Esophagus muscularis mucosa (tissue), 4 donors: ENCODE results near the gene KRT80. TPM values are rescaled to one million over a fixed set of nuclear protein-coding genes. Genes with fewer than 3 reads are reported as not detected.

Experiments used
- DNase-seq: peaks from one replicate; pipeline ENCODE4 v3.0.0-alpha.2; 2017; ENCODE audit errors: extremely low spot score
- H3K27ac ChIP-seq, 4 donors: fragments of 200-600 bp; sonication (generic); replicated peaks in 1 of 4; 1 replicate in 3 of 4; 2 replicates in 1 of 4; pipeline ENCODE4 v1.5.1; 2016 to 2019; ENCODE audit warnings: mild to moderate bottlenecking in 1 of 4
- H3K27me3 ChIP-seq, 4 donors: fragments of 200-600 bp; sonication (generic); one replicate each; pipeline versions ENCODE4 v1.5.1 to v1.6.0; 2016 to 2019
- H3K36me3 ChIP-seq, 4 donors: fragments of 200-600 bp; sonication (generic); one replicate each; pipeline ENCODE4 v1.5.1; 2016 to 2019
- H3K4me1 ChIP-seq, 4 donors: fragments of 200-600 bp; sonication (generic); one replicate each; pipeline ENCODE4 v1.5.1; 2016 to 2019
- H3K4me3 ChIP-seq, 4 donors: fragments of 200-600 bp; sonication (generic); 1 replicate in 2 of 4; 2 replicates in 2 of 4; pipeline ENCODE4 v1.5.1; 2016 to 2019; ENCODE audit warnings: mild to moderate bottlenecking in 4 of 4, moderate library complexity in 1 of 4
- H3K9me3 ChIP-seq, 4 donors: fragments of 200-600 bp; sonication (generic); 1 replicate in 3 of 4; 2 replicates in 1 of 4; pipeline ENCODE4 v1.5.1; 2016 to 2019
- EP300 ChIP-seq: sonication (generic); formaldehyde crosslinking; IDR thresholded peaks from one replicate; pipeline ENCODE4 v1.6.1; 2017; ENCODE audit warnings: antibody characterized with exemption
- POLR2A ChIP-seq: fragments of 450-650 bp; IDR thresholded peaks from one replicate; pipeline ENCODE4 v1.6.1; 2017; ENCODE audit warnings: antibody characterized with exemption, moderate library complexity, mild to moderate bottlenecking, low read depth
- POLR2AphosphoS5 ChIP-seq, 2 donors: sonication (generic); formaldehyde crosslinking; IDR thresholded peaks; one replicate each; pipeline ENCODE4 v1.6.1; 2017; ENCODE audit warnings: antibody characterized with exemption in 2 of 2
- WGBS: methylation state at CpG from one replicate; pipeline ENCODE4 v1.1.5; 2018; 5-methylcytosine and 5-hydroxymethylcytosine counted together
- intact Hi-C: fragments of 100-400 bp; cut with DNase I; formaldehyde crosslinking; loops from one replicate; pipeline ENCODE4 v1.15.1; 2023
- total RNA-seq, 4 donors: library from RNA; depleted of rRNA; stranded (reverse); fragments of >200 nt; gene quantifications; one replicate each; pipeline versions ENCODE4 v1.1.0 to v1.2.1, GENCODE V29; 2016
- TF ChIP-seq, protein P1 (sequence below), 3 experiments: fragments of 200-600 bp in 2 of 3; fragments of 450-650 bp in 1 of 3; sonication (generic) in 2 of 3; IDR thresholded peaks; one replicate each; pipeline ENCODE4 v1.5.1; 2017 to 2019; ENCODE audit warnings: antibody characterized with exemption in 3 of 3, mild to moderate bottlenecking in 2 of 3, moderate library complexity in 1 of 3

Gene KRT80
- total RNA-seq, 4 donors from 2014 or later: 0.11 TPM; not detected in 3

DNA sequence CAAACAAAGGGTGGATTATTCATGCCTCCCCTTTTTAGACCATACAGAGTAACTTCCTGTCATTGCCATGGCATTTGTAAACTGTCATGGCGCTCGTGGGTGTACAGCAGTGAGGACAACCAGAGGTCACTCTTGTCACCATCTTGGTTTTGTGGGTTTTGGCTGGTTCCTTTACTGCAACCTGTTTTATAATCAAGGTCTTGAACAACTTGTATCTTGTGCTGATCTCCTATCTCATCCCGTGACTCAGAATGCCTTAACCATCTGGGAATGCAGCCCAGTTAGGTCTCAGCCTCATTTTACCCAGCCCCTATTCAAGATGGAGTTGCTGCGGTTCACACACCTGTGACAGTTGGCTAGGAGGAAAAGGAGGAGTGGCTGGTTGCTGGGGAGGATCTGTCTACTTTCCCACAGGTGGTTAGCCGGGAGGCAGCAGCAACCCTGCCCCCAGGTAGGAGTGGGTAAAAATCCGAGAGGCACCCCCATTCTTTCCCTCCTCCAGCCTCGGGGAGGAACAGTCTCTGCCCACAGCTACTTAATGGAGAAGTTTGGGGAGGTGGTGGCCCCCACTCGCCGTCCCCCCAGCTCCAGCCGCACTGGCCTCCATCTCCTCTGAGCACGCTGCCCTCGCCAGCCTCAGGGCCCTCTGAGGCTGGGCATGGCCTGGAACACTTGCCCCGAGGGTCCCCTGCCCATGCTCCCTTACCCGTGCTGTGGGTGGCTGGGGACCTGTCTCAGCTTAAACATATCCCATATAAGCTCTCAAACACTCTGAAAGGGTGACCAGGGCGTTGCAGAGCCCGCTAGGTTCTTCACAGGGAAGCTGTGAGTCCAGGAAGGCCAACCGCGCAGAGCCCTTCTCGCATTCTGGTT lies 70.6 kb downstream of the KRT80 start:
- no peaks in the 10 kb centered on the region for H3K9me3 ChIP-seq
- intact Hi-C loops: loop anchor here (5.0 kb wide), 1 partner anchor 124 kb away; no protein-coding TSS in a partner anchor
- TF ChIP-seq POLR2A (no peak), EP300 (no peak), POLR2AphosphoS5 (IDR thresholded peaks at IDR 0.05) (no peak)
- TF ChIP-seq, protein P1, sequence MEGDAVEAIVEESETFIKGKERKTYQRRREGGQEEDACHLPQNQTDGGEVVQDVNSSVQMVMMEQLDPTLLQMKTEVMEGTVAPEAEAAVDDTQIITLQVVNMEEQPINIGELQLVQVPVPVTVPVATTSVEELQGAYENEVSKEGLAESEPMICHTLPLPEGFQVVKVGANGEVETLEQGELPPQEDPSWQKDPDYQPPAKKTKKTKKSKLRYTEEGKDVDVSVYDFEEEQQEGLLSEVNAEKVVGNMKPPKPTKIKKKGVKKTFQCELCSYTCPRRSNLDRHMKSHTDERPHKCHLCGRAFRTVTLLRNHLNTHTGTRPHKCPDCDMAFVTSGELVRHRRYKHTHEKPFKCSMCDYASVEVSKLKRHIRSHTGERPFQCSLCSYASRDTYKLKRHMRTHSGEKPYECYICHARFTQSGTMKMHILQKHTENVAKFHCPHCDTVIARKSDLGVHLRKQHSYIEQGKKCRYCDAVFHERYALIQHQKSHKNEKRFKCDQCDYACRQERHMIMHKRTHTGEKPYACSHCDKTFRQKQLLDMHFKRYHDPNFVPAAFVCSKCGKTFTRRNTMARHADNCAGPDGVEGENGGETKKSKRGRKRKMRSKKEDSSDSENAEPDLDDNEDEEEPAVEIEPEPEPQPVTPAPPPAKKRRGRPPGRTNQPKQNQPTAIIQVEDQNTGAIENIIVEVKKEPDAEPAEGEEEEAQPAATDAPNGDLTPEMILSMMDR (IDR thresholded peaks at IDR 0.05): no peak

DNA sequence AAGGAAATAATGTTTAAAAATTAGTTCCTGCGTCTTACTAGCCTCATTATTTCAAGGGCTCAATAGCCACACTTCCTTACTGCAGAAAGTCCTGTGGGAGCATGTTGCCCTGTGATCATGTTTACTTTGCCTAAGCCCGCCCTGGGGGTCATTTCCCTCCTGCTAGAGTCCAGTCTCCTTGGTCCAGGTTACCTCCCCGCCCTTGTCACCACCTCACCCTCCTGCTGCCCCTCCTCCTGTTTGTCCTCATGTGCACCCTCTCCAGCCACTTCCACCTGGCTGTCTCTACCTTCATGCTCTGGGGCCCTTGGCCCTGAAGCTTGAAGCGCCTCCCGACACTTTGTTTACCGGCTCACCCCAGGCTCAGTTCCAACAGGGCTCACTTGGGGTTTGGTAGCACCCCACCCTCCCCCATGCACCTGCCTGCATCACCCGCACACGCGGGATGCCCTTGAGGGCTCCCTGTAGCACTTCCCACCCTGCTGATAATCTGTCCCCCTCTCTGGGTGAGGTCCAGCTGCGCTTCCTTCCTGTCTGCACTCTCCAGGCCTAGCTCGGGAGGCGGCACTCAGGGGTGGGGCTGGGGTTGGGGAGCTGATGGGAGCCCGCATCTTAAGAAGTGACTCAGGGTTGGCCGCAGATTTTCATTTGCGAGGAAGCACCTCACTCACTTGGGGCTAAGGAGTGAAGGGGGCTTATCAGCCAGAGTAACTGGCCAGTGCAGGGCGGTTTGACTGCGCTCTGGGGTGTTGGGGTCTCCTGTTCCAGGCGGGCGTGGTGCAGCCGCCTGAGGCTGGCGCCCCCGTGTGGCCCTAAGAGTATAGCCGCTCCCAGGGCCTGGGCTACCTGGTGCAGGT lies 72.2 kb downstream of the KRT80 start:
- H3K36me3 ChIP-seq: no peaks in the 10 kb centered on the region
- peaks cover 3 to 15% (median 13%) of the 10 kb centered on the region in 4 donors for H3K4me1 ChIP-seq
- no peak overlapping the region for H3K27ac ChIP-seq
- H3K4me3 ChIP-seq: no peak overlapping the region
- no peak for DNase-seq
- TF ChIP-seq EP300 (no peak), POLR2A (no peak), POLR2AphosphoS5 (IDR thresholded peaks at IDR 0.05) (no peak)
- TF ChIP-seq, protein P1 (IDR thresholded peaks at IDR 0.05): peak in 2 of 3 experiments; percentile 22 to 41
- WGBS: 61% methylated on average over 10 of the region's 23 CpGs
- intact Hi-C loops: loop anchor here (5.0 kb wide), 1 partner anchor 122 kb away; no protein-coding TSS in a partner anchor
- no peaks in the 10 kb centered on the region for H3K9me3 ChIP-seq
- peaks cover 0 to 57% (median 2%) of the 10 kb centered on the region in 4 donors for H3K27me3 ChIP-seq

More for the DNA sequence above, 70.6 kb downstream of the KRT80 start:
- H3K27me3 ChIP-seq: peaks cover 0 to 57% (median 2%) of the 10 kb centered on the region in 4 donors
- no peaks in the 10 kb centered on the region for H3K36me3 ChIP-seq
- H3K4me3 ChIP-seq: no peak overlapping the region
- H3K4me1 ChIP-seq: peaks cover 15 to 21% (median 18%) of the 10 kb centered on the region in 4 donors
- H3K27ac ChIP-seq: no peak overlapping the region
- no peak for DNase-seq
- WGBS: 78% methylated on average over 18 of the region's 19 CpGs

Other genes starting within 250 kb of the KRT80 start
- gene ACVR1B, start 240.3 kb downstream of the KRT80 start, total RNA-seq: 10 to 100 TPM in 3 of 4 donors, 1 to 10 TPM in 1; 9.1 to 22.4 (median 13.9) TPM
- 10 to 100 TPM; 13.3 to 26.9 (median 18.3) TPM for gene TAMALIN, start 185.1 kb downstream of the KRT80 start, total RNA-seq
- gene NR4A1, start 140.6 kb downstream of the KRT80 start, total RNA-seq: 10 to 100 TPM; 26.2 to 88.1 (median 59.4) TPM
- 10 to 100 TPM; 30.3 to 71.4 (median 61.2) TPM for gene ATG101, start 122.0 kb downstream of the KRT80 start, total RNA-seq
- gene SMIM41, start 112.3 kb downstream of the KRT80 start, total RNA-seq: 10 to 100 TPM in 1 of 4 donors, 1 to 10 TPM in 3; 2.1 to 26.6 (median 5.6) TPM
- 1 to 10 TPM in 3 of 4 donors, under 1 TPM in 1; 0.83 to 8.4 (median 4.5) TPM for gene KRT7, start 41.2 kb upstream of the KRT80 start, total RNA-seq
- under 1 TPM in 2 of 4 donors, not detected in 2; 0.29 to 0.33 TPM for gene KRT86, start 82.6 kb upstream of the KRT80 start, total RNA-seq
- under 1 TPM in 2 of 4 donors, not detected in 2; 0.19 to 0.42 TPM for gene KRT81, start 99.5 kb upstream of the KRT80 start, total RNA-seq
- gene KRT83, start 129.4 kb upstream of the KRT80 start, total RNA-seq: not detected
- gene KRT85, start 175.5 kb upstream of the KRT80 start, total RNA-seq: not detected
- not detected for gene KRT84, start 193.6 kb upstream of the KRT80 start, total RNA-seq
- gene KRT82, start 214.3 kb upstream of the KRT80 start, total RNA-seq: not detected
- not detected for gene KRT75, start 242.4 kb upstream of the KRT80 start, total RNA-seq